ENCODE results near the gene GFOD1. TPM values are rescaled to one million over a fixed set of nuclear protein-coding genes. Genes with fewer than 3 reads are reported as not detected.
A peak's percentile ranks its signal among the peaks of the same experiment; 100 is the strongest.
"Not testable (repeated sequence)": the region's sequence is repeated elsewhere in the genome, so short reads cannot be mapped to it uniquely, and the experiment has no call there.

The GFOD1 gene
- total and polyA plus RNA-seq, 8 donors: 5.7 to 19.6 (median 8.2) TPM

GRCh38 chr6:13517116-13517515 is 29.7 kb upstream of the GFOD1 start:
- intact Hi-C loops (cut with DNase I): no loop called here
- TF ChIP-seq, protein P1, sequence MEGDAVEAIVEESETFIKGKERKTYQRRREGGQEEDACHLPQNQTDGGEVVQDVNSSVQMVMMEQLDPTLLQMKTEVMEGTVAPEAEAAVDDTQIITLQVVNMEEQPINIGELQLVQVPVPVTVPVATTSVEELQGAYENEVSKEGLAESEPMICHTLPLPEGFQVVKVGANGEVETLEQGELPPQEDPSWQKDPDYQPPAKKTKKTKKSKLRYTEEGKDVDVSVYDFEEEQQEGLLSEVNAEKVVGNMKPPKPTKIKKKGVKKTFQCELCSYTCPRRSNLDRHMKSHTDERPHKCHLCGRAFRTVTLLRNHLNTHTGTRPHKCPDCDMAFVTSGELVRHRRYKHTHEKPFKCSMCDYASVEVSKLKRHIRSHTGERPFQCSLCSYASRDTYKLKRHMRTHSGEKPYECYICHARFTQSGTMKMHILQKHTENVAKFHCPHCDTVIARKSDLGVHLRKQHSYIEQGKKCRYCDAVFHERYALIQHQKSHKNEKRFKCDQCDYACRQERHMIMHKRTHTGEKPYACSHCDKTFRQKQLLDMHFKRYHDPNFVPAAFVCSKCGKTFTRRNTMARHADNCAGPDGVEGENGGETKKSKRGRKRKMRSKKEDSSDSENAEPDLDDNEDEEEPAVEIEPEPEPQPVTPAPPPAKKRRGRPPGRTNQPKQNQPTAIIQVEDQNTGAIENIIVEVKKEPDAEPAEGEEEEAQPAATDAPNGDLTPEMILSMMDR (IDR thresholded peaks at IDR 0.05): no peak
- Histone ChIP-seq H3K36me3 (no peaks in the 10 kb centered on the region), H3K4me1 (no peaks in the 10 kb centered on the region), H3K4me3 (no peak overlapping the region), H3K27ac (no peak overlapping the region), H3K27me3 (no peaks in the 10 kb centered on the region), H3K9me3 (no peaks in the 10 kb centered on the region)
- ATAC-seq (no peak), DNase-seq (no peak)

DNA sequence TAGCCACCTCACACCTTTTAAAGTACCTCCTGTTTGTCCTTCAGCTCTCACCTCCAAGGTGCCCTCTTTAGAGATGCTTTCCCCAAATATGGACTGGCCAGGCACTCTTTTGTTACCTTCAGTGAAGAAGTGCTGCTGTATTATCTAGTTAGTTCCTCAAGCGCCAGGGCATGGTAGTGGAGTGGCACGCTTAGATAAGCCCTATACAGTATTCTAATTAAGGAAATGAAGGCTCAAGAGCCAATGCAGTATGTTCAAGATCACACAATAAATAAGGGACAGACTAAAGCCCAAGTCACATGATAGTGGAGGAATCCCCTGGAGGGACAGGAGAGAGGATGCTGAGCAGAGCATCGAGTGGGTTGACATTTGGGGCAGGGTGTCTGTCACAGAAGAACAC is 28.5 kb upstream of the GFOD1 start:
- no peaks in the 10 kb centered on the region for H3K27me3 ChIP-seq
- intact Hi-C loops (cut with DNase I): no loop called here
- TF ChIP-seq, protein P1 (IDR thresholded peaks at IDR 0.05): no peak
- ATAC-seq: no peak
- no peak overlapping the region for H3K27ac ChIP-seq
- no peaks in the 10 kb centered on the region for H3K36me3 ChIP-seq
- DNase-seq: no peak
- no peak overlapping the region for H3K4me3 ChIP-seq
- H3K4me1 ChIP-seq: no peaks in the 10 kb centered on the region
- no peaks in the 10 kb centered on the region for H3K9me3 ChIP-seq

DNA sequence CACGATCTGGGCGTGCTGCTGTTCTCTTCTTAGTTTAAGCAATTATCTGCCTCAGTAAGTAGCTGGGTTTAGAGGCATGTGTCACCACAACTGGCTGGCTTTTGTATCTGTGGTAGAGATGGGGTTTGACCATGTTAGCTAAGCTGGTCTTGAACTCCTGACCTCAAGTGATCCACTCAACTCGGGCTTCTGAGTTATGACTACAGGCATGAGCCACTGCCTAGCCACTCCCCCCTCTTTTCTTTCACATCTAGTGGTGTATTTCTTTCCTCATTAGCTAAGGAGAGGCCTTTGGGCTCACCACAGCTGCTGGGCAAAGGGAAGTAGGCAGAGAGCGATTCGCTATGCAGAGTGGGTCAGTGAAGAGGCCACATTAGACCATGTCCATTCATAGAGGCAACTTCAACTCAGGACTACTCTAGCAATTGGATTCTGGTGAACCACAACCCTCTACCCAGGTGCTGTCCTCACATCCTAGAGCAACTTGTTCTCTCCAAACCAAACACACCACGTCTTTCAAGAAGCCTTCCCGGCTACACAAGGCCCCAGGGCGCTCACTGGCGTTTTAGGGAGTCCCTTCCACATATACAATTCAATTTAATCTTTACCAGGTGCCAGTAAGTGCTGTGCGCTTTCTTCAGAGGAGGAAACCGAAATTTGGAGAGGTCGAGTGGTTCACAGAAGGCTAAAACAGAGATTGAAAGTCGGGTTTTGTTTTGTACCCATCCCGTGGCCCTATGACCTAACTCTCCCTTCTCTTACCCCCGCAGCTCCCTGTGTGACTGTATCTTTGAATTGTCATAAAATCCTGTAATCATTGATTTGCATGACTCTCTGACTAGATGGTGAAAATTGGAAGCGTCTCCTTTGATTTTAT is 26.5 kb upstream of the GFOD1 start:
- DNase-seq (no peak), ATAC-seq (no peak)
- TF ChIP-seq, protein P1 (IDR thresholded peaks at IDR 0.05): no peak
- no peak overlapping the region for H3K4me3 ChIP-seq
- intact Hi-C loops (cut with DNase I): no loop called here
- H3K27ac ChIP-seq: no peak overlapping the region
- H3K36me3 ChIP-seq: no peaks in the 10 kb centered on the region
- no peaks in the 10 kb centered on the region for H3K9me3 ChIP-seq
- no peaks in the 10 kb centered on the region for H3K4me1 ChIP-seq
- H3K27me3 ChIP-seq: no peaks in the 10 kb centered on the region

GRCh38 chr6:13512900-13513299 is 25.5 kb upstream of the GFOD1 start:
- DNase-seq (no peak), ATAC-seq (no peak)
- no peak overlapping the region for H3K27ac ChIP-seq
- H3K4me3 ChIP-seq: no peak overlapping the region
- TF ChIP-seq, protein P1 (IDR thresholded peaks at IDR 0.05): no peak
- intact Hi-C loops (cut with DNase I): no loop called here
- no peaks in the 10 kb centered on the region for H3K36me3 ChIP-seq
- no peaks in the 10 kb centered on the region for H3K9me3 ChIP-seq
- no peaks in the 10 kb centered on the region for H3K4me1 ChIP-seq
- H3K27me3 ChIP-seq: no peaks in the 10 kb centered on the region

- intact Hi-C loops (cut with DNase I): no loop called here
- H3K36me3 ChIP-seq: no peaks in the 10 kb centered on the region
- peak; percentile 47 for ATAC-seq
These were observed 24.7 kb upstream of the GFOD1 start for GRCh38 chr6:13511913-13512717.

GRCh38 chr6:13511141-13511571 is 23.8 kb upstream of the GFOD1 start:
- intact Hi-C loops (cut with DNase I); H3K36me3 ChIP-seq; H3K4me3 ChIP-seq; H3K27me3 ChIP-seq; DNase-seq; H3K4me1 ChIP-seq; ATAC-seq; H3K9me3 ChIP-seq; H3K27ac ChIP-seq: not testable (repeated sequence)

More at GRCh38 chr6:13511913-13512717, 24.7 kb upstream of the GFOD1 start:
- Histone ChIP-seq H3K27ac (no peak overlapping the region), H3K27me3 (no peaks in the 10 kb centered on the region), H3K4me3 (no peak overlapping the region), H3K9me3 (no peaks in the 10 kb centered on the region), H3K4me1 (no peaks in the 10 kb centered on the region)
- DNase-seq: peak in 2 of 4 donors; percentile 20 to 50
- TF ChIP-seq, protein P1 (IDR thresholded peaks at IDR 0.05): no peak

DNA sequence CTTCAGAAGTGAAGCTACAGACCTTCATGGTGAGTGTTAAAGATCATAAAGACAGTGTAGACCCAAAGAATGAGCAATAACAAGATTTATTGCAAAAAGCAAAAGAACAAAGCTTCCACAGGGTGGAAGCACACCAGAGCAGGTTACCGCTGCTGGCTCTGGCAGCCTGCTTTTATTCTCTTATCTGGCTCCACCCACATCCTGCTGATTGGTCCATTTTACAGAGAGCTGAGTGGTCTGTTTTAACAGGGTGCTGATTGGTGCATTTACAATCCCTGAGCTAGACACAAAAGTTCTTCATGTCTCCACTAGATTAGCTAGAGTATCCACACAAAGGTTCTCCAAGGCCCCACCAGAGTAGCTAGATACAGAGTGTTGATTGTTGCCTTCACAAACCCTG is 23.0 kb upstream of the GFOD1 start:
- H3K27ac ChIP-seq; intact Hi-C loops (cut with DNase I); H3K4me3 ChIP-seq; DNase-seq; H3K9me3 ChIP-seq; H3K27me3 ChIP-seq; H3K36me3 ChIP-seq; ATAC-seq; H3K4me1 ChIP-seq: not testable (repeated sequence)
